ENCODE results near the gene LIPC. TPM values are rescaled to one million over a fixed set of nuclear protein-coding genes. Genes with fewer than 3 reads are reported as not detected.

LIPC gene
- total and polyA plus RNA-seq, 10 of the 15 experiments (the other 5 are each of a cell fraction or from before 2014, with no cell fraction given), result 0.06 to 0.31 (median 0.16) TPM; not detected in 1

GRCh38 chr15:58521293-58521991, 89.7 kb downstream of the LIPC start:
- Histone ChIP-seq H3K27me3 (replicated peaks in 1 of 2; ENCODE audit: control insufficient read depth in 2 of 2, insufficient read depth in 2 of 2, low read length in 1 of 2) (no peaks in the 10 kb centered on the region), H2AFZ (ENCODE audit: control insufficient read depth, low read depth, low read length) (peak overlapping the region; percentile 59), H3K9me3 (replicated peaks; ENCODE audit: control insufficient read depth, insufficient read depth, low read length) (no peaks in the 10 kb centered on the region), H3K36me3 (ENCODE audit: control insufficient read depth in 2 of 2, insufficient read depth in 2 of 2, low read length in 1 of 2) (no peaks in the 10 kb centered on the region), H3K9ac (ENCODE audit: control insufficient read depth, insufficient read depth, low read length) (no peak overlapping the region), H4K20me1 (ENCODE audit: control insufficient read depth, insufficient read depth) (no peaks in the 10 kb centered on the region), H3K4me3 (no peak overlapping the region), H3K27ac (ENCODE audit: control insufficient read depth, insufficient read depth) (peak overlapping the region; percentile 45), H3K4me1 (ENCODE audit: control insufficient read depth, insufficient read depth, low read length) (peaks cover 51% of the 10 kb centered on the region), H3K79me2 (ENCODE audit: control insufficient read depth, insufficient read depth, low read length) (no peaks in the 10 kb centered on the region), H3K4me2 (ENCODE audit: control insufficient read depth, insufficient read depth) (peak overlapping the region; percentile 57)
- SMC1A ChIA-PET (ENCODE audit: uncharacterized antibody, unreplicated experiment), result interaction anchor here (1.1 to 1.4 kb wide), 2 partner anchors 8 to 10 kb away, joined by 3 to 4 read pairs; no protein-coding TSS in a partner anchor
- RAD21 ChIA-PET (ENCODE audit: unreplicated experiment), result no interaction called here
- POLR2A ChIA-PET, result no interaction called here
- intact Hi-C loops (cut with micrococcal nuclease; ENCODE audit: unreplicated experiment), result no loop called here
- CTCF ChIA-PET, result interaction anchor here (0.6 to 0.8 kb wide), 3 partner anchors 20 to 139 kb away, joined by 3 to 5 read pairs (median 3); no protein-coding TSS in a partner anchor
- DNase-seq (ENCODE audit: low read depth, low spot score) (no peak), ATAC-seq (no peak), FAIRE-seq (peak; percentile 38)
- in situ Hi-C loops (cut with MboI), result no loop called here
- no TSS peak for BruUV-seq (replicated peaks)
- 61% methylated on average over 13 of the region's 13 CpGs for WGBS (ENCODE audit: insufficient coverage, insufficient replicate concordance, low lambda C conversion rate, missing lambda C conversion rate)
- no peak for TF ChIP-seq NKRF (conservative IDR thresholded peaks at IDR 0.05)
- no peak for TF ChIP-seq MYB (IDR thresholded peaks at IDR 0.05; ENCODE audit: borderline replicate concordance, low read depth, low read length)
- no peak for TF ChIP-seq ZNF622 (IDR thresholded peaks at IDR 0.05)
- TF ChIP-seq ZNF207 (IDR thresholded peaks at IDR 0.05; ENCODE audit: borderline replicate concordance), result no peak
- TF ChIP-seq IKZF1 (conservative IDR thresholded peaks at IDR 0.05), result peak; percentile 59; the same call in 1 of the 2 replicates
- no peak for TF ChIP-seq NRF1 (conservative IDR thresholded peaks at IDR 0.05; ENCODE audit: low read depth, low read length)
- TF ChIP-seq MEF2A (IDR thresholded peaks at IDR 0.05; ENCODE audit: insufficient read depth, low read depth, low read length), result no peak
- TF ChIP-seq KAT2A (conservative IDR thresholded peaks at IDR 0.05; ENCODE audit: control insufficient read depth, low read depth, low read length), result no peak
- TF ChIP-seq GATAD2B (conservative IDR thresholded peaks at IDR 0.05; ENCODE audit: low read depth), result no peak
- no peak for TF ChIP-seq GABPA (IDR thresholded peaks at IDR 0.05; ENCODE audit: low read depth)
- TF ChIP-seq PAX5 (IDR thresholded peaks at IDR 0.05; ENCODE audit: borderline replicate concordance, low read depth, low read length), result peak; percentile 90
- no peak for TF ChIP-seq PBX3 (IDR thresholded peaks at IDR 0.05; ENCODE audit: insufficient replicate concordance, low read depth, low read length)
- no peak for TF ChIP-seq RAD21 (IDR thresholded peaks at IDR 0.05; ENCODE audit: insufficient read depth, low read depth, low read length)
- no peak for TF ChIP-seq NR2F1 (conservative IDR thresholded peaks at IDR 0.05)
- no peak for TF ChIP-seq SKIL (IDR thresholded peaks at IDR 0.05; ENCODE audit: low read depth, poor library complexity, severe bottlenecking)
- TF ChIP-seq IKZF2 (IDR thresholded peaks at IDR 0.05), result peak; percentile 63 to 69; a peak in 2 of 4 replicates
- TF ChIP-seq RCOR1 (conservative IDR thresholded peaks at IDR 0.05; ENCODE audit: low read depth, low read length), result no peak
- TF ChIP-seq TARDBP (IDR thresholded peaks at IDR 0.05; ENCODE audit: borderline replicate concordance), result no peak
- no peak for TF ChIP-seq SMC3 (IDR thresholded peaks at IDR 0.05; ENCODE audit: borderline replicate concordance, low read length)
- TF ChIP-seq SIN3A (IDR thresholded peaks at IDR 0.05; ENCODE audit: low read depth, low read length), result no peak
- 0 out of 2 replicates have a peak, but pooled peaks have one; percentile 8 for TF ChIP-seq CREB1 (IDR thresholded peaks at IDR 0.05; ENCODE audit: low read depth)

All from GM12878 (cell line).